Hepatic stellate cell (primary cell): Measurements from ENCODE around the gene FAM221B.

Source experiments
- DNase-seq: peaks from one replicate; pipeline ENCODE4 v3.0.0; 2011; ENCODE audit warnings: low spot score

Gene FAM221B

DNA sequence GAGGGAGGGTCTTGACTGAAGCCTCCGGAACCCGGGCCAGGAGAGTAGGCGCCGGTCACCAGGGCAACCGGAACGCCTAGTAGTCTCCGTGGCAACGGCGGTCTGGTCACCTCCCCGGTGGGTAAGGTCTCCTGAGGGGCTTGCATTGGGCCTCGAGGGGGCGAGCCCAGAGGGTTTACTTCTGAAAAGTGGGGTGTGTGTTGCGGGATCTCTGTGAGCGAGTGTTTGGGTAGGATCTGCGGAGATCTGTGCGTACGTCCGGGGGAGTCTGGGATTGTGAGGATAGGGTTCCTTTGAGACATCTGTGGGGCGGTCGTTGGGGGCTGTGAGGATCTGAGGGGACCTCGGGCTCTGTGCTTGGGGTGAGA is at the start of gene FAM221B:
Gene FAM221B, minus strand, starts transcription at position 17 of the 368 bp plus-strand sequence. CDS start 2,571 bp downstream, outside the sequence.
- no peak for DNase-seq

DNA sequence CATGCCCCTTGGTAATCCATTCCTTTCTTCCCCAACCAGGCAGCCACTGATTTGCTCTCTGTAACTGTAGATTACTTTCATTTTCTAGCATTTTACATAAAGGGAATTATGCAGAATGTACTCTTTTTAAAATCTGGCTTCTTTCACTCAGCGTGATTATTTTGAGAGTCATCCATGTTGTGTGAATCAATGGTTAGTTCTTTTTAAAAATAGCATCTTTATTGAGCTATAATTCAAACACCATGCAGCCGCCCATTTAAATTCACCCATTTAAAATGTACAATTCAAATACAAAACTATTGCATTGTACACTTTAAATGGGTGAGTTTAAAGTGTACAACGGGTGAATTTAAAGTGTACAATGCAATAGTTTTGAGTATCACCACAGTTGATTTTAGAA is 44.0 kb upstream of the FAM221B start:
- no peak for DNase-seq

GRCh38 chr9:35871545-35871944 is 43.0 kb upstream of the FAM221B start:
- DNase-seq = no peak

DNA sequence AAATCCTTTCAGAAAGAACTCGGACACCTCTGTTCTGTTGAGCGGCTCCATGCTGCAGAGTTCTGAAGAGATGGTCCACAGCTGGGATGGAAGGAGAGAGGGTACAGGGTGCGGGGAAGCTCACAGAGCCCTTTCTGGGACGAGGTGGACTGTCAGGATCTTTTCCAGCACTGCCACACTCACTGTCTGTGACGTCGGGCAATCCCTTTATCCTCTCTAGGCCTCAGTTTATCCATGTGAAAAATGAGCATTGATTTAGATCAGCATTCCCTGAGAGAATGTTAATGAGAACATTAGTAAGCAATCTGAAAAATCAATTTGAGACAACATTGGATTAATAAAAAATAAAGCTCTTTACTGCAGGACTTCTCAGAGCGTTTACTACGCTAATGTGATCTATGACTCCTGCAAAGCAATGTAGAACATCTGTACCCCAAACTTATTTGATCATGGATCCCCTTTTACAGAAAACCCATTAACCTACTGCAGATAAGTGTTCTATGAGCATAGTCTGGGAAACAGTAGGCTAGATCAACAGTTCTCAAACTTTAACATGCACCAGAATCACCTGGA is 41.9 kb upstream of the FAM221B start, which contains the start of gene OR13J1:
Gene OR13J1, minus strand, starts transcription at position 51 of the 573 bp plus-strand sequence. Its CDS starts 0 bp downstream, at position 51.
- DNase-seq = no peak

DNA sequence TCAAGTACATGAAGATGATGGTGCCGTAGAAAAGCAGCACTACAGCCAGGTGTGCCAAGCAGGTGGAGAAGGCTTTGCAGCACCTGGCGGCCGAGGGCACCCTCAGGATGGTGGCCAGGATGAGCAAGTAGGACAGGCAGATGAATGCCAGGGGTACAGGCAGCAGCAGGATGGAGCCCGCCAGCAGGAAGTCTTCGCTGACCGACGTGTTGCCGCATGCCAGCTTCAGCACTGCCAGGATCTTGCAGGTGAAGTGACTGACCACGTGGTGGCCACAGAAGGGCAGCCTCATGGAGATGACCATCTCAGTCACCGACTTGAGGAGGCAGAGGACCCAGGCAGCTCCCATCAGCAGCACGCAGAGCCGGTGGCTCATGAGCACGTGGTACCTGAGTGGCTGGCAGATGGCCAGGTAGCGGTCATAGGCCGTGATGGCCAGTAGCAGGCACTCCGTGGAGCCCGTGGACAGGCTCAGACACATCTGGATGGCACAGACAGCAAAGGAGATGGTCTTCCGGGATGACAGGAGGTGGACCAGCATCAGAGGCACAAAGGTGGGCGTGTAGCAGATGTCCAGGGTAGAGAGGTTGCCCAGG is 41.2 kb upstream of the FAM221B start:
- DNase-seq = no peak

DNA sequence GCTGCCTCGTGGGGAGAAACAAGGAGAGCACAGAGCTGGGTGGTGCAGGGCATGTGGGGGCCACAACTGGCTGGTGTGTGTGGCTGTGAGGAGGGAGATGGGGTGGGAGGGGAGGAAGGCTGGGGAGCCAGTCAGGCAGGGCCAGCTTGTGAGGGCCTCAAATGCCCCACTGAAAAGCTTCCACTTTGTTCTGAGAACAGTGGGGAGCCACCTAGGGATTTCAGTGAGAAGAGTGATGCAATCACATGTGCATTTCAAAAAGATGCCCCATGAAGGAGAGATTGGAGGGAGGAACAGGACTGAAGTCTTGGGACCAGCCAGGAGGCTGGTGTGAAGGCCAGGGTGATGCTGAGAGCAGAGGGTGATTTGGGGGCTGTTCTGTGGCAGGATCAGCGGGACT is 40.4 kb upstream of the FAM221B start:
- DNase-seq = no peak

DNA sequence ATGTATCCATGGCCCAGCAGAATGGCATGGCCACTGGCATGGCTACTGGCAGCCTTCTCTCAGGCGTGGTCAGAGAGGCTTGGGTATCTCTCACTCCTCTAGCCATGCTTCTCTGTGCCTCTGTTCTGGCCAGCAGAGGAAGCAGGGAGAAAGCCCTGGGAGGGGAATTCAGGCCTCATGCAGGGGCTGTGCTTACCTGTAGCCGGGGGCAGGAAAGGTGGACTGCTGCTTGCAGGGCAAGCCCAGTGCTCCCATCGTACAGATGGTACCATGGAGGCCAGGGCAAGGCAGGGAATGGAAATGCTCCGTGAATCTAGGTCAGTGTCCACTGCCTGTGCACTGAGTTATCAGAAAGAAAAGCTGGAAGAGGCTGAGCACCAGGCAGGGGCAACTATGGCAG is 39.0 kb upstream of the FAM221B start:
- no peak for DNase-seq

DNA sequence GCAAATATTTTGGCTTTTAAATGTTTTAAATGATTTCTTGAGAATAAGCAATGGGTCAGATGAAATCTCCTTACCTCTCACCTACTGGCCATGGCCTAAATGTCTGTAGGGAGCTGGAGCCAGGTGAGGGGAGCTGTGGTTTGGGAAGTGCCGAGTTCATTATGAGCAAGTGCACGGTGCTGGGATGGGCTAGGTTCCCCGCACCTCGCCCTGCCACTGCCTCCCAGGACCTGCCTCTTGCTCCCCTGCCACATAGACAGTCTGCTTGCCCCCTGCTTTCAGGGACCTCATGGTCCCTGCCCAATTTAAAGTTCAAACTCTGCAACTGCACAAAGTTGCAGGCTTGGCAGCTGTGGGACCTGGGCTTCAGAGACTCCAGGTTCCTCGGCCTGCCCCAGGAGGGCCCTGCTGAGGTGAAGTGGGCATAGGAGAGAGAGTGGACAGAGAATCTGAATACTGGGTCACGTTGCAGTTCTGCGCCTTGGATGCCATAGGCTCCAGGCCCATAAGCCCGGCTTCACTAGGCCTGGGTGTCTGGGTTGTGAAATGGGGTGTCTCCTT is 36.2 kb upstream of the FAM221B start:
- DNase-seq = no peak

DNA sequence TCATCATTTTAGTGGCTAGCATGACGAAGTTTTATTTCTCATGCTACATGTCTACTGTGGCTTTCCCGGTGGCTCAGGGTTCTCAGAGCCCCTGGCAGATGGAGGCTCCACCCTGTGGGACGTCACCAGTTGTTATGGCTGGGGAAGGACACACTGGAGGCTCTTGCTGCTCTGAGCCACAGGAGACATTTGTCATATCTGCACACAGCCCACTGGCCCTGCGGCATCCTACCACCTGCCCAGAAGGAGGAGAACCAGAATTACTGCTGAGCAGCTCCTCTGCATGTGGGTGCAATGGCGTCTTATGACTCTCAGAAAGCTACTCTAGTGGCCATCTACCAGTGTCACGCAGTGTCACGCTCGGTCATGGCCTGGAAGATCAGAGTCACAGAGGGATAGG is 35.1 kb upstream of the FAM221B start:
- DNase-seq = no peak

GRCh38 chr9:35862328-35862727 is 33.8 kb upstream of the FAM221B start:
- no peak for DNase-seq

DNA sequence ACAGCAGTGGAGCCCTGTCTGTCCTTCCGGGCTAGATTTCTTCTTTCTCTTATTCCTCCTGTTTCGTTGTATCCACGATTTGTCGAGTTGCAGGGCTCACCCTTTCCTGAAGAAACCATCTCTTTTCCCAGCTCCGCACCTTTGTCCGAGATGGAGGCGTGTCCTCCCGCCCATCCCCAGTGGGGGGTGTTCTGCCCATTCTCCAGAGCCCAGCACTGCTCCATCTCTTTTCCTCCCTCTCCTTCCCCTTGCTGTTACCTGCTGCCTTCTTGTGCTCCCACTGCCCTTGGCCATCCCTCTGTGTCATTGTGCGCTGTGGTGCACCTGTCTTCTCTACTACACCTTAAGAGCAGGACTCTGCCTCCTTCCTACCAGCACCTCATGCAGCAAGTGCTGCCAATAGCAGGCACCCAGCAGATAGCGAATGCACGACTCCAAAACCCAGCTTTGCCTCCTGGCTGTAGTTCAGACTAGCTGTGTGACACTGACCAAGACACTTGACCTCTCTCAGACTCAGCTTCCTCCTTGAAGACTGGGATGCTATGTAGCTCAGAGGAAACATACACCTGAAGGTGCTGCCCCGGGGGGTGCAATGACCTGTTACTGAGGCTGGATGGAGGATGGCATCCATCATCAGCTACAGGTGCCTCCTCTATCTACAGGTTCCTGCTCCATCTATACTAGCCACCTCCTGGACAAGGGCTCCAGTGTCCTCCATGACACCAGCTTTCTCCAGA is 32.8 kb upstream of the FAM221B start:
- DNase-seq = no peak

- no peak for DNase-seq
These were observed 31.4 kb upstream of the FAM221B start for GRCh38 chr9:35859990-35860339.

- peak; percentile 29 for DNase-seq
These were observed 30.9 kb upstream of the FAM221B start for GRCh38 chr9:35859310-35859989.

DNA sequence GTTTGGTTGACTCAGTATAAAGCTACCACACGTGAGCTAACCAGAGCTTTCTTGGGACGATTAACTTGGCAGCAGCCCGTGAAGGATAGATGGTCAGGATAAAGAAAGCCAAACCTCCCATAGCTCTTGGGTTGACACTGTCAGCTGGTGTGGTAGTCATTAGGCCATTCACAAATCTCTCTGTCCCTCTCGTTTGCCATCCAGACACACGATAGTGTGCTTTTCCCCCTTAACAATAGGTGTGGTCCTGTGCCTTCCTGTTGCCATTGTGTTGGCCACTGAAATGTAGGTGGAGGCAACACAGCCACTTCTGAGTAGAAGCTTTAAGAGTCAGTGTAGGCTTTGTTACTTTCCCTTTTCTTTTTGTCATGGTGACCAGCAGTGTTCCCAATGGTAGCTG is 29.9 kb upstream of the FAM221B start:
- DNase-seq = no peak

DNA sequence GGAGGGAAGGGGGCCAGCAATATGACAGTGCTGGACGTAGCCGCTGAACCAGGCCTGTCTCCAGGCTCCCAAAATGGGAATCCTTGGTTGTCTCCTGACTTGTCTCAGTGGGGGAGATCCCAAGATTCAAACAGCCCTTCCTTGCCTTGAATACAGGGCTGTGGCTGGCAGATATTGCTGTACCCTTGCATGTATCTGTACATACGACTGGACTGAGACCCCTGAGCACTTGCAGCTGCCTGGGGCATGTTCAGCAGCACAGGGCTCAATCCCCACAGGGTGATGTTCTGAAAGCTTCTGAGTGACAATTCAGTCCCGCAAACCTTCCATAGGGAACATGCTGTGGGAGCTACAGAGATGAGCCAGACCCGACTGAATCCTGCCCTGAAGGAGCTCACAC is 28.4 kb upstream of the FAM221B start:
- DNase-seq = no peak

GRCh38 chr9:35856206-35856605 is 27.7 kb upstream of the FAM221B start:
- no peak for DNase-seq

- DNase-seq = no peak
These were observed 25.7 kb upstream of the FAM221B start for GRCh38 chr9:35854091-35854762.

DNA sequence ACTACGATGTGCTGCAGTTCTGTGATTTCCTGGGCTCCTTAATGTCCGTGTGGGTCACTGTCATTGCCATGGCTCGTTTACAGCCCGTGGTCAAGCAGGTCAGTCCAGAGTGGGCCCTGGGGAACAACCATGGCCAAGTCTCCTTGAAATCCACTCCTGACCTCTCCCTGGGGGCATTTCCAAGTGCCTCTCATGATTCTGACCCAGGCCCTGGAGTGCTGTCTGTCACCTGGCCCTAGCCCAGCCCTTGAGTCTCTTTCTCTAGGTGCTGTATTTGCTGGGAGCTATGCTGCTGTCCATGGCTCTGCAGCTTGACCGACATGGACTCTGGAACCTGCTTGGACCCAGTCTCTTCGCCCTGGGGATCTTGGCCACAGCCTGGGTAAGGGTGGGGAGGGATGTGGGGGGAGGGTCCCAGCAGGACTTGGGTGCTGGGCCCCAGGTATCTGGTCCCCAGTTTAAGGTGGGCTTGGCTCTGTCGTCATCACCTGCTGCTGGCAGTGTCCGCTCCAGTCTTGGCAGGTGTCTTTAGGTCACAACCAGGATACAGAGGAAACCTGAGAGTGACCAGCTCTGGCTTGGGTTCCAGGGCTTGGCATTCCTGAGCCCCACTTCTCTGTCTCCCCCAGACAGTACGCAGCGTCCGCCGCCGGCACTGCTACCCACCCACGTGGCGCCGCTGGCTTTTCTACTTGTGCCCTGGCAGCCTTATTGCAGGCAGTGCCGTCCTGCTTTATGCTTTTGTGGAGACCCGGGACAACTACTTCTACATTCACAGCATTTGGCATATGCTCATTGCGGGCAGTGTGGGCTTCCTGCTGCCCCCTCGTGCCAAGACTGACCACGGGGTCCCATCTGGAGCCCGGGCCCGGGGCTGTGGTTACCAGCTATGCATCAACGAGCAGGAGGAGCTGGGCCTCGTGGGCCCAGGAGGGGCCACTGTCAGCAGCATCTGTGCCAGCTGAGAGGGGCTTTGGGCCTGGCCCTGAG is 24.6 kb upstream of the FAM221B start:
- DNase-seq = no peak

DNA sequence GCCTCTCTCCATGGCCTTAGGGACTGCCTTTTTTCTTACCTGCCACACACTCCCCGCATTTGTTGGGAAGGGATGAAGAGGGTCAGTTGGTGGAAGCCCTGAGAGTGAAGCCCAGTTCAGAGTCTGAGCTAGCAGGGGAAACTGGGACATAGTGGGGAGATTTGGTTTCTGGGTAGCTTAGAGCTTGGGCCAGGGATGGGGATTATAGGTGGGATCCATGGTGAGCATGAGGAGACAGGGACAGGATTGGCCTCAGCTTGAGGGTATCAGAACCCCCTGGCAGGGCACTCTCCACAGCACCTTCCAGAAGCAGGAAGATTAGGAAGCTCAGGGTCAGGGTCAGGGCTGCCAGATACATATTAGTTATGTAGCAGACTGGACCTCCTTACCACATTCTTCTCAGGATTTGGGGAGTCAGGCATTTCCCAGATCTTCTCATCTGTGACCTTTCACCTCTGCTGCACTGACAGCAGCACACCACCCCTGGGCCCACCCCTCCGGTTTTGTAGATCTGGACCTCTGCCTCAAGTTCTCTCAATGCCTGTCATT is 23.8 kb upstream of the FAM221B start:
- DNase-seq = no peak

DNA sequence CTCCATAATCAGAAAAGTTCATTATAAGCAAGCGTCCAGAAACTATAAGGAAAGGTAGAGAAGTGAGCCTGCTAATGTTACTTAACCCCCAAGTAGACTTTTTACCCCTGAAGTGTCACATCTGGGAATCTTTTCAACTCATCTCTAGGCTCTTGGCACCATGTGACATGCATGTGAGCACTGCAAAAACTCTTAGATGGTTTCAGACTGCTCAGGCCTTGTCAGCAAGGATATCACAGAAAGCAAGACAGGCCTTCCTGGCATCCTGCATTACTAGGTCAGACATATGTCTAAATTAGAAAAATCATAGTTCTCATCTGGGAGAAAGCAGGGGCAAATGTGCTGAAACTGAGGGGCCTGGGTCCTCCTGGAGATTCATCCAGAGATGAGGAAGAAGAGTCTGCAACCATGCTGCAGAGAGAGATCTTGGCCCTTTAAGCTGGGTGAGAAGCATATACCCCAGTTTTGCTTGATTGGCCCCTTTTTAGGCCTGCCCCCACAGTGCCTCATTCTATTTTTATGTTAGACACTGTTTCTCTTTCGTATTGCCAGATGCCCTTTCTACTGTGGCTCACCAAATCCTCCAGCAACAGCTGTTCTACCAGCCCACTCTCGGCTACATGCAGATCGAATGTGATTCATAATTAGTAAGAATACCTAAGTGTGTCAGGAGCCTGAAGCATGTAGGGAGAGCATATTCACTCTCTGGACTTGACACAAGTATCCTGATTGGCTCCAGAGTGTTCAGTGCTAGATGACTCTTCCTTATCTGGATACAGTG is 19.4 kb upstream of the FAM221B start:
- peak; percentile 91 for DNase-seq
